Measurements from ENCODE around the gene SNX27.

The SNX27 gene

DNA sequence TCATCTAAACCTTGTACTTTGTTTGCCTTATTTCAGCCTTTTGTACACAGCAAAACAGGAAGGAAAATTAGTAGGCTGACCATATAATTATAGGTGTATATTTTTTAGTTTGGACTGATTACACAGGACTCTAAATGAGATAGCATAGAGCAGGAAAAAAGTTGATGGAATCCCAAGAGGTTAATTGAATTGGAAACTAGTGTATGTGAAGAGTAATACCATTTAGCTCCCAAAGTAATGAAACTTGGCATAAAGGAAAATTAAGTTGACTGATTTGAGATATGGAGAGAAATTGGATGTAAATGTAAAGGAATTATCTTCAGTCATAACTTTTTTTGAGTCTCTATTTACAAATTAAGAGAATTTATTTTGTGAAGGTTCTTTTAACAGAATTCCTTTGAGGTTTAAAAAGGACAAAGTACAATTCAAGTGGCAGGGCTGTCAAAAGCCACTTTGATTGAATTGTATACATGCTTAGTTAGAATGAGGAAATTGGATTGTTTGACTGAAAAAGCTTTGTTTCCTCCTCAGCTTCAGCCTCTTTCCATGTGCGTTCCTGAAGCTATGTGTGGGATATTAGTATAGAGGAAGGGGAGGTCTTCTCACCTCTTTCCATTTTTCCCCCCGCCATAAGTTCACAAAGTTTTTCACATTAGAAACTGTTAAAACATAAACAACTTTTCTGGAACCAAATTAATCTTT is 26.4 kb downstream of the SNX27 start:
- Histone ChIP-seq H2BK12ac (ENCODE audit: low read length) (no peak overlapping the region), H3K23ac (ENCODE audit: low read depth, low read length, poor library complexity) (no peak overlapping the region), H3K4me2 (ENCODE audit: insufficient read depth, low read length, poor library complexity, severe bottlenecking) (no peak overlapping the region), H3K9me3 (replicated peaks in 1 of 2; ENCODE audit: control insufficient read depth in 2 of 2, insufficient read depth in 1 of 2, low read depth in 1 of 2, low read length in 2 of 2) (no peaks in the 10 kb centered on the region), H3K27ac (replicated peaks; ENCODE audit: low read length) (no peak overlapping the region), H2BK15ac (ENCODE audit: low read length) (no peak overlapping the region), H3K9ac (ENCODE audit: low read depth, low read length, poor library complexity) (no peak overlapping the region), H3K36me3 (replicated peaks in 1 of 2; ENCODE audit: control insufficient read depth in 2 of 2, insufficient read depth in 2 of 2, low read length in 2 of 2) (peaks cover 0 to 24% of the 10 kb centered on the region in 2 donors), H2AFZ (ENCODE audit: low read length) (no peak overlapping the region), H2BK5ac (ENCODE audit: low read length) (no peak overlapping the region), H3K79me1 (ENCODE audit: low read depth, low read length) (no peaks in the 10 kb centered on the region), H3K4me1 (ENCODE audit: control insufficient read depth in 2 of 2, insufficient read depth in 1 of 2, low read depth in 1 of 2, low read length in 2 of 2) (peaks cover 0 to 4% of the 10 kb centered on the region in 2 donors), H3K4me3 (ENCODE audit: low read length in 2 of 2) (no peak overlapping the region), H2AK5ac (ENCODE audit: low read depth, low read length) (no peak overlapping the region), H4K91ac (ENCODE audit: low read depth, low read length, poor library complexity) (no peak overlapping the region), H3K14ac (ENCODE audit: low read length) (no peak overlapping the region), H4K8ac (ENCODE audit: low read depth, low read length) (no peak overlapping the region), H3K18ac (ENCODE audit: low read length) (no peak overlapping the region), H2BK120ac (ENCODE audit: low read depth, low read length) (no peak overlapping the region), H3K27me3 (ENCODE audit: control insufficient read depth in 3 of 3, insufficient read depth in 3 of 3, low read depth in 1 of 3, low read length in 3 of 3) (no peaks in the 10 kb centered on the region), H3K4ac (ENCODE audit: low read length) (no peak overlapping the region)
- DNase-seq (ENCODE audit: low spot score) = no peak
- no CpG with 5 or more reads among the region's 2 CpGs for WGBS, 2 donors (ENCODE audit: extremely low coverage in 2 of 2, insufficient read length in 2 of 2, insufficient replicate concordance in 1 of 2)

DNA sequence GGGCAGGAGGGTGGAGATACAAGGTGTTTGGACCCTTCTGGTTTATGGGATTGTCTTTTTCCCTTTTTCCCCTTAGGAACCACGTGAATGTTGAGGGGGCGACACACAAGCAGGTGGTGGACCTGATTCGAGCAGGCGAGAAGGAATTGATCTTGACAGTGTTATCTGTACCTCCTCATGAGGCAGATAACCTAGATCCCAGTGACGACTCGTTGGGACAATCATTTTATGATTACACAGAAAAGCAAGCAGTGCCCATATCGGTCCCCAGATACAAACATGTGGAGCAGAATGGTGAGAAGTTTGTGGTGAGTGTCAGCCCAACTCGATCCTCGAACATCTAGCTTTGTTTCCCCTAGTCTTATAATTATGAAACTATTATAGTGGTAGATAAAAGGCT is 27.0 kb downstream of the SNX27 start:
- Histone ChIP-seq H3K4me3 (ENCODE audit: low read length in 2 of 2) (no peak overlapping the region), H3K9ac (ENCODE audit: low read depth, low read length, poor library complexity) (no peak overlapping the region), H2BK15ac (ENCODE audit: low read length) (no peak overlapping the region), H2BK120ac (ENCODE audit: low read depth, low read length) (no peak overlapping the region), H2BK12ac (ENCODE audit: low read length) (no peak overlapping the region), H3K4me2 (ENCODE audit: insufficient read depth, low read length, poor library complexity, severe bottlenecking) (no peak overlapping the region), H3K79me1 (ENCODE audit: low read depth, low read length) (no peaks in the 10 kb centered on the region), H3K23ac (ENCODE audit: low read depth, low read length, poor library complexity) (no peak overlapping the region), H3K18ac (ENCODE audit: low read length) (no peak overlapping the region), H4K8ac (ENCODE audit: low read depth, low read length) (no peak overlapping the region), H4K91ac (ENCODE audit: low read depth, low read length, poor library complexity) (no peak overlapping the region), H3K4ac (ENCODE audit: low read length) (no peak overlapping the region), H3K27me3 (ENCODE audit: control insufficient read depth in 3 of 3, insufficient read depth in 3 of 3, low read depth in 1 of 3, low read length in 3 of 3) (no peaks in the 10 kb centered on the region), H2BK5ac (ENCODE audit: low read length) (no peak overlapping the region), H3K14ac (ENCODE audit: low read length) (no peak overlapping the region), H3K36me3 (replicated peaks in 1 of 2; ENCODE audit: control insufficient read depth in 2 of 2, insufficient read depth in 2 of 2, low read length in 2 of 2) (peaks cover 0 to 24% of the 10 kb centered on the region in 2 donors), H3K4me1 (ENCODE audit: control insufficient read depth in 2 of 2, insufficient read depth in 1 of 2, low read depth in 1 of 2, low read length in 2 of 2) (peaks cover 0 to 4% of the 10 kb centered on the region in 2 donors), H3K9me3 (replicated peaks in 1 of 2; ENCODE audit: control insufficient read depth in 2 of 2, insufficient read depth in 1 of 2, low read depth in 1 of 2, low read length in 2 of 2) (no peaks in the 10 kb centered on the region), H3K27ac (replicated peaks; ENCODE audit: low read length) (no peak overlapping the region), H2AK5ac (ENCODE audit: low read depth, low read length) (no peak overlapping the region), H2AFZ (ENCODE audit: low read length) (no peak overlapping the region)
- no CpG with 5 or more reads among the region's 9 CpGs for WGBS, 2 donors (ENCODE audit: extremely low coverage in 2 of 2, insufficient read length in 2 of 2, insufficient replicate concordance in 1 of 2)
- no peak for DNase-seq (ENCODE audit: low spot score)

DNA sequence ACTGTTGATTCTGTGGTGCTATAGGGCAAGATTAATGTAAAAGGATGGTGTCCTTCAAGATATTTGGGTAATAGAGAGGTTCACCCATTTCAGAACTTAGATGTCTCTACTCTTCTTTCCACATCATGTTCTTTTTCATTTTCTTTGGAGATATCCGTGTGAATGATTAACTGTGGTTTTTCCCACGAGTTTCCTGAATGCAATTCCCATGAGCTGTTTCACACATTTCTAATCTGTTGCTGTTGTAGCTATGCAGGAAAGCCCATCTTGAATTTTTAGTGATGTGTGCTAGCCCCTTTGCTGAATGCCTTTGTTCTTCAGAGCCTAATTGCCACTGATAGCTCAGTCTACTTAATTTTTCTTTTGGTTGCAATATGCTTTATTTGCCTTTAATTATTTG is 27.6 kb downstream of the SNX27 start:
- no peaks in the 10 kb centered on the region for H3K9me3 ChIP-seq (replicated peaks in 1 of 2; ENCODE audit: control insufficient read depth in 2 of 2, insufficient read depth in 1 of 2, low read depth in 1 of 2, low read length in 2 of 2)
- H2BK120ac ChIP-seq (ENCODE audit: low read depth, low read length) = no peak overlapping the region
- no peaks in the 10 kb centered on the region for H3K79me1 ChIP-seq (ENCODE audit: low read depth, low read length)
- no peak overlapping the region for H2BK5ac ChIP-seq (ENCODE audit: low read length)
- WGBS, 2 donors (ENCODE audit: extremely low coverage in 2 of 2, insufficient read length in 2 of 2, insufficient replicate concordance in 1 of 2) = no CpG with 5 or more reads among the region's 2 CpGs
- no peak overlapping the region for H3K4ac ChIP-seq (ENCODE audit: low read length)
- DNase-seq (ENCODE audit: low spot score) = no peak
- no peak overlapping the region for H4K8ac ChIP-seq (ENCODE audit: low read depth, low read length)
- H3K4me1 ChIP-seq (ENCODE audit: control insufficient read depth in 2 of 2, insufficient read depth in 1 of 2, low read depth in 1 of 2, low read length in 2 of 2) = peaks cover 0 to 4% of the 10 kb centered on the region in 2 donors
- no peak overlapping the region for H3K18ac ChIP-seq (ENCODE audit: low read length)
- no peak overlapping the region for H2BK12ac ChIP-seq (ENCODE audit: low read length)
- no peak overlapping the region for H3K4me2 ChIP-seq (ENCODE audit: insufficient read depth, low read length, poor library complexity, severe bottlenecking)
- no peak overlapping the region for H3K23ac ChIP-seq (ENCODE audit: low read depth, low read length, poor library complexity)
- H3K27me3 ChIP-seq (ENCODE audit: control insufficient read depth in 3 of 3, insufficient read depth in 3 of 3, low read depth in 1 of 3, low read length in 3 of 3) = no peaks in the 10 kb centered on the region
- no peak overlapping the region for H4K91ac ChIP-seq (ENCODE audit: low read depth, low read length, poor library complexity)
- H3K27ac ChIP-seq (replicated peaks; ENCODE audit: low read length) = no peak overlapping the region
- no peak overlapping the region for H2AFZ ChIP-seq (ENCODE audit: low read length)
- no peak overlapping the region for H3K9ac ChIP-seq (ENCODE audit: low read depth, low read length, poor library complexity)
- no peak overlapping the region for H3K4me3 ChIP-seq (ENCODE audit: low read length in 2 of 2)
- no peak overlapping the region for H2AK5ac ChIP-seq (ENCODE audit: low read depth, low read length)
- no peak overlapping the region for H2BK15ac ChIP-seq (ENCODE audit: low read length)
- no peak overlapping the region for H3K14ac ChIP-seq (ENCODE audit: low read length)
- H3K36me3 ChIP-seq (replicated peaks in 1 of 2; ENCODE audit: control insufficient read depth in 2 of 2, insufficient read depth in 2 of 2, low read length in 2 of 2) = peaks cover 0 to 28% of the 10 kb centered on the region in 2 donors

DNA sequence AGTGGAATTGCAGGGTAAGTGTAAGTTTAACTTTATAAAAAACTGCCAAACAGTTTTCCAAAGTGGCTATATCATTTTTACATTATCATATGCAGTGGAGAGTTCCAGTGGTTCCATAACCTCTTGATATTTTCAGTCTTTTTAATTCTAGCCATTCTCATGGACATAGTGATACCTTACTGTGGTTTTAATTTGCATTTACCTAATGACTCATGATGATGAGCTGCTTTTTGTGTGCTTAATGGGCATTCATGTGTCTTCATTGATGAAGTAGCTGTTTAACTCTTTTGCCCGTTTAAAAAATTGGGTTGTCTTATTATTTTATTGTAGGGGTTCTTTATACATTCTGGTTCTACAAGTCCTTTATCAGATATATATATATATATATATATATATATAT is 29.4 kb downstream of the SNX27 start:
- Histone ChIP-seq H3K27ac (replicated peaks; ENCODE audit: low read length) (no peak overlapping the region), H3K4me1 (ENCODE audit: control insufficient read depth in 2 of 2, insufficient read depth in 1 of 2, low read depth in 1 of 2, low read length in 2 of 2) (peaks cover 0 to 4% of the 10 kb centered on the region in 2 donors), H4K8ac (ENCODE audit: low read depth, low read length) (no peak overlapping the region), H2BK15ac (ENCODE audit: low read length) (no peak overlapping the region), H2BK5ac (ENCODE audit: low read length) (no peak overlapping the region), H2AK5ac (ENCODE audit: low read depth, low read length) (no peak overlapping the region), H3K4ac (ENCODE audit: low read length) (no peak overlapping the region), H3K18ac (ENCODE audit: low read length) (no peak overlapping the region), H2AFZ (ENCODE audit: low read length) (no peak overlapping the region), H3K4me3 (ENCODE audit: low read length in 2 of 2) (no peak overlapping the region), H3K79me1 (ENCODE audit: low read depth, low read length) (no peaks in the 10 kb centered on the region), H2BK120ac (ENCODE audit: low read depth, low read length) (no peak overlapping the region), H3K14ac (ENCODE audit: low read length) (no peak overlapping the region), H4K91ac (ENCODE audit: low read depth, low read length, poor library complexity) (no peak overlapping the region), H3K9ac (ENCODE audit: low read depth, low read length, poor library complexity) (no peak overlapping the region), H3K9me3 (replicated peaks in 1 of 2; ENCODE audit: control insufficient read depth in 2 of 2, insufficient read depth in 1 of 2, low read depth in 1 of 2, low read length in 2 of 2) (no peaks in the 10 kb centered on the region), H3K4me2 (ENCODE audit: insufficient read depth, low read length, poor library complexity, severe bottlenecking) (no peak overlapping the region), H2BK12ac (ENCODE audit: low read length) (no peak overlapping the region), H3K36me3 (replicated peaks in 1 of 2; ENCODE audit: control insufficient read depth in 2 of 2, insufficient read depth in 2 of 2, low read length in 2 of 2) (peaks cover 0 to 29% of the 10 kb centered on the region in 2 donors), H3K27me3 (ENCODE audit: control insufficient read depth in 3 of 3, insufficient read depth in 3 of 3, low read depth in 1 of 3, low read length in 3 of 3) (no peaks in the 10 kb centered on the region), H3K23ac (ENCODE audit: low read depth, low read length, poor library complexity) (no peak overlapping the region)
- no peak for DNase-seq (ENCODE audit: low spot score)
- no CpG with 5 or more reads among the region's 1 CpG for WGBS, 2 donors (ENCODE audit: extremely low coverage in 2 of 2, insufficient read length in 2 of 2, insufficient replicate concordance in 1 of 2)

Data from neuronal stem cell (in vitro differentiated cells).